ENCODE results near the gene SGMS1.

SGMS1 gene

GRCh38 chr10:50605951-50606270 lies 17.8 kb downstream of the SGMS1 start:
- DNase-seq = no peak

- DNase-seq = peak in 1 of 5 donors; percentile 8
Measured at GRCh38 chr10:50605269-50605950, 18.3 kb downstream of the SGMS1 start.

GRCh38 chr10:50604809-50605208 lies 18.9 kb downstream of the SGMS1 start:
- DNase-seq = peak in 1 of 5 donors; percentile 10

GRCh38 chr10:50604049-50604640 lies 19.6 kb downstream of the SGMS1 start:
- no peak for DNase-seq

- DNase-seq = no peak
Measured at GRCh38 chr10:50603151-50603850, 20.5 kb downstream of the SGMS1 start.

- DNase-seq = no peak
Measured at GRCh38 chr10:50601974-50602373, 21.8 kb downstream of the SGMS1 start.

GRCh38 chr10:50600831-50601477 lies 22.8 kb downstream of the SGMS1 start:
- DNase-seq = no peak

GRCh38 chr10:50600286-50600685 lies 23.5 kb downstream of the SGMS1 start:
- no peak for DNase-seq

GRCh38 chr10:50596897-50597296 lies 26.9 kb downstream of the SGMS1 start:
- DNase-seq = no peak

GRCh38 chr10:50596456-50596855 lies 27.3 kb downstream of the SGMS1 start:
- DNase-seq = no peak

- no peak for DNase-seq
Measured at GRCh38 chr10:50595785-50596184, 28.0 kb downstream of the SGMS1 start.

GRCh38 chr10:50593523-50594376 lies 30.0 kb downstream of the SGMS1 start:
- no peak for DNase-seq

GRCh38 chr10:50592961-50593418 lies 30.8 kb downstream of the SGMS1 start:
- DNase-seq = no peak

- DNase-seq = no peak
Measured at GRCh38 chr10:50590935-50591334, 32.8 kb downstream of the SGMS1 start.

GRCh38 chr10:50586740-50587088 lies 37.0 kb downstream of the SGMS1 start:
- DNase-seq = no peak

- DNase-seq = no peak
Measured at GRCh38 chr10:50585921-50586739, 37.6 kb downstream of the SGMS1 start.

- no peak for DNase-seq
Measured at GRCh38 chr10:50582766-50583762, 40.7 kb downstream of the SGMS1 start.

- no peak for DNase-seq
Measured at GRCh38 chr10:50582046-50582445, 41.7 kb downstream of the SGMS1 start.

GRCh38 chr10:50580262-50580891 lies 43.4 kb downstream of the SGMS1 start:
- DNase-seq = no peak
